Neural cell (in vitro differentiated cells): Measurements from ENCODE around the gene BCL7B.

Experiments
- CTCF ChIP-seq: fragments of 450-650 bp; IDR thresholded peaks from 2 replicates; pipeline ENCODE4 v1.5.1; 2014; ENCODE audit warnings: antibody characterized with exemption, mild to moderate bottlenecking, moderate library complexity; ENCODE audit not compliant: poor library complexity, severe bottlenecking
- EP300 ChIP-seq: fragments of 450-650 bp; conservative IDR thresholded peaks from 2 replicates; pipeline ENCODE4 v1.6.1; 2014; ENCODE audit warnings: antibody characterized with exemption, mild to moderate bottlenecking, moderate library complexity; ENCODE audit not compliant: poor library complexity, severe bottlenecking
- MXI1 ChIP-seq: fragments of 450-650 bp; conservative IDR thresholded peaks from 2 replicates; pipeline ENCODE4 v1.6.1; 2014; ENCODE audit warnings: antibody characterized with exemption, mild to moderate bottlenecking; ENCODE audit not compliant: poor library complexity, severe bottlenecking

GRCh38 chr7:73599916-73600315 is 42.4 kb upstream of the BCL7B start:
- no peak for TF ChIP-seq MXI1
- no peak for TF ChIP-seq EP300
- TF ChIP-seq CTCF: no peak
